A549 (cell line): ENCODE data around the gene RXRA. TPM values are rescaled to one million over a fixed set of nuclear protein-coding genes. Genes with fewer than 3 reads are reported as not detected.

Source experiments
- ATAC-seq, 2 experiments: fragments of 200-7000 bp in 1 of 2; fragments of >200 bp in 1 of 2; cut with Nextera tagmentation in 1 of 2; cut with Tn5 transposase in 1 of 2; 3 replicates each; pipeline versions ENCODE4 v1.8.0 to v1.9.1; 2018 to 2020; ENCODE audit warnings: mild to moderate bottlenecking in 1 of 2, moderate library complexity in 1 of 2
- CTCF ChIA-PET: fragments of 300-600 bp; sonication (Branson Sonifier 250); formaldehyde crosslinking; extraction: SDS; loops from one replicate; lab custom pipeline; 2021; ENCODE audit warnings: antibody characterized with exemption, inconsistent platforms; lab: Yijun Ruan, JAX
- POLR2A ChIA-PET: fragments of 350-600 bp; formaldehyde crosslinking; extraction: SDS; loops from one replicate; lab custom pipeline; 2021; ENCODE audit warnings: antibody characterized with exemption, inconsistent platforms; lab: Yijun Ruan, JAX
- DNase-seq, 2 experiments: peaks; one replicate each; pipeline versions ENCODE4 v3.0.0 to v3.0.0-alpha.2; 2011 to 2016; ENCODE audit warnings: low read depth in 1 of 2, low spot score in 1 of 2
- FAIRE-seq: peaks from 2 replicates; lab custom pipeline; 2011; peaks lifted over from hg19 to GRCh38; lab: Jason Lieb, UNC
- H3K27ac ChIP-seq, 2 experiments: fragments of >200 bp; sonication (Bioruptor Twin); formaldehyde crosslinking; 3 replicates each; pipeline ENCODE4 v1.5.1; 2016 to 2017
- H3K4me1 ChIP-seq: fragments of >200 bp; sonication (Bioruptor Twin); formaldehyde crosslinking; 3 replicates; pipeline ENCODE4 v1.6.1; 2016
- H3K4me2 ChIP-seq: fragments of >200 bp; sonication (Bioruptor Twin); formaldehyde crosslinking; 3 replicates; pipeline ENCODE4 v1.6.1; 2016
- H3K4me3 ChIP-seq: fragments of >200 bp; sonication (Bioruptor Twin); formaldehyde crosslinking; 3 replicates; pipeline ENCODE4 v1.5.1; 2016
- H3K9me3 ChIP-seq: fragments of >200 bp; sonication (Bioruptor Twin); formaldehyde crosslinking; 3 replicates; pipeline ENCODE4 v1.6.1; 2016
- CBX8 ChIP-seq: fragments of 200-600 bp; sonication (generic); IDR thresholded peaks from 2 replicates; pipeline ENCODE4 v1.6.1; 2016
- FOSB ChIP-seq: fragments of 250-450 bp; sonication (Bioruptor Pico); IDR thresholded peaks from 2 replicates; pipeline ENCODE4 v1.5.0; 2020; ENCODE audit warnings: mild to moderate bottlenecking, moderate library complexity
- JUN ChIP-seq, 2 experiments: fragments of >200 bp; sonication (Bioruptor Twin); formaldehyde crosslinking; IDR thresholded peaks; 2 replicates in 1 of 2; 3 replicates in 1 of 2; pipeline ENCODE4 v1.6.1; 2016 to 2017
- KDM1A ChIP-seq: fragments of 200-600 bp; sonication (generic); IDR thresholded peaks from 2 replicates; pipeline ENCODE4 v1.6.1; 2016; ENCODE audit warnings: low read depth, mild to moderate bottlenecking
- NR3C1 ChIP-seq: fragments of >200 bp; sonication (Bioruptor Twin); formaldehyde crosslinking; IDR thresholded peaks from 3 replicates; pipeline ENCODE4 v1.6.1; 2017
- POLR2A ChIP-seq: IDR thresholded peaks from 2 replicates; pipeline ENCODE4 v1.6.1; 2012; ENCODE audit warnings: mild to moderate bottlenecking, low read length
- RFX5 ChIP-seq: fragments of 450-650 bp; IDR thresholded peaks from 2 replicates; pipeline ENCODE4 v1.7.1; 2014; ENCODE audit warnings: antibody characterized with exemption, mild to moderate bottlenecking, moderate library complexity
- TP53 ChIP-seq: fragments of 250-450 bp; sonication (Bioruptor Pico); IDR thresholded peaks from 2 replicates; pipeline ENCODE4 v1.5.0; 2021; ENCODE audit warnings: mild to moderate bottlenecking, moderate library complexity
- ZSCAN20 ChIP-seq: fragments of 250-450 bp; sonication (Bioruptor Pico); IDR thresholded peaks from 2 replicates; pipeline ENCODE4 v1.8.0; 2022; ENCODE audit warnings: mild to moderate bottlenecking, moderate library complexity
- WGBS: methylation state at CpG from one replicate; pipeline ENCODE4 v1.1.6; 2017; ENCODE audit errors: missing lambda C conversion rate; 5-methylcytosine and 5-hydroxymethylcytosine counted together
- polyA plus RNA-seq, 4 experiments: library from polyadenylated mRNA; depleted of rRNA in 3 of 4; stranded (reverse); fragments of >200 nt; fragmentation: RNase III in 1 of 4; extraction: RNeasy Plus Mini Kit Qiagen cat#74134 plus additional on column Dnase treatment in 1 of 4; gene quantifications; 2 replicates in 3 of 4; 3 replicates in 1 of 4; pipeline ENCODE4 v1.2.3, GENCODE V29; 2011 to 2017
- TF ChIP-seq, protein P1 (sequence below): fragments of 200-600 bp; sonication (generic); IDR thresholded peaks from 2 replicates; pipeline ENCODE4 v1.6.1; 2016; ENCODE audit warnings: antibody characterized with exemption, mild to moderate bottlenecking, moderate library complexity
- TF ChIP-seq, protein P2 (sequence below): fragments of >200 bp; sonication (Bioruptor Twin); formaldehyde crosslinking; IDR thresholded peaks from 2 replicates; pipeline ENCODE4 v1.6.1; 2016
- TF ChIP-seq, protein P3 (sequence below): IDR thresholded peaks from 2 replicates; pipeline ENCODE4 v1.6.1; 2012; ENCODE audit warnings: low read depth, borderline replicate concordance
- TF ChIP-seq, protein P4 (sequence below): IDR thresholded peaks from 2 replicates; pipeline ENCODE4 v1.6.1; 2012
- TF ChIP-seq, protein P5 (sequence below): IDR thresholded peaks from 2 replicates; pipeline ENCODE4 v1.6.1; 2012

Gene RXRA
- polyA plus RNA-seq, 2 of the 4 experiments (the other 2 are of a cell fraction) = 6.6 to 23.9 TPM

DNA sequence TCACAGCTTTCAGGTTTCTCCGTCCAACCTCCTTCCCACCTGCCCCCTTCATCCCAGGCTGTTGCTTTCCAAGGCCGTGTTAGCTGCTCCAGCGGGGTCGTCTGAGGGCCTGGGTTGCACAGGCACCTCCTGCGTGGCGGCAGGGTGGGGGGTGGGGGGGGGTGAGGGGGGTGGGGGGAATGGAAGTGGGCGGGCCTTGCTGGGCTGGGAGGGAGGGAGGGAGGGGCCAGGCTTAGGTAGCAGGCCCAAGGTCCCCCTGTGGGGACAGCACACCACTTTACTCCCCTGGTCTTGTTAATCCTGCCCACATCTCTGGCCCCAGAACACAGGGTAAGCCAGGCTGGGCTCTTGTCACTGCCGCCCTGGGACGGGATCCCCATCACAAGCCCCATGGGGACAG, 99.1 kb downstream of the RXRA start (continued):
- TF ChIP-seq, protein P1, sequence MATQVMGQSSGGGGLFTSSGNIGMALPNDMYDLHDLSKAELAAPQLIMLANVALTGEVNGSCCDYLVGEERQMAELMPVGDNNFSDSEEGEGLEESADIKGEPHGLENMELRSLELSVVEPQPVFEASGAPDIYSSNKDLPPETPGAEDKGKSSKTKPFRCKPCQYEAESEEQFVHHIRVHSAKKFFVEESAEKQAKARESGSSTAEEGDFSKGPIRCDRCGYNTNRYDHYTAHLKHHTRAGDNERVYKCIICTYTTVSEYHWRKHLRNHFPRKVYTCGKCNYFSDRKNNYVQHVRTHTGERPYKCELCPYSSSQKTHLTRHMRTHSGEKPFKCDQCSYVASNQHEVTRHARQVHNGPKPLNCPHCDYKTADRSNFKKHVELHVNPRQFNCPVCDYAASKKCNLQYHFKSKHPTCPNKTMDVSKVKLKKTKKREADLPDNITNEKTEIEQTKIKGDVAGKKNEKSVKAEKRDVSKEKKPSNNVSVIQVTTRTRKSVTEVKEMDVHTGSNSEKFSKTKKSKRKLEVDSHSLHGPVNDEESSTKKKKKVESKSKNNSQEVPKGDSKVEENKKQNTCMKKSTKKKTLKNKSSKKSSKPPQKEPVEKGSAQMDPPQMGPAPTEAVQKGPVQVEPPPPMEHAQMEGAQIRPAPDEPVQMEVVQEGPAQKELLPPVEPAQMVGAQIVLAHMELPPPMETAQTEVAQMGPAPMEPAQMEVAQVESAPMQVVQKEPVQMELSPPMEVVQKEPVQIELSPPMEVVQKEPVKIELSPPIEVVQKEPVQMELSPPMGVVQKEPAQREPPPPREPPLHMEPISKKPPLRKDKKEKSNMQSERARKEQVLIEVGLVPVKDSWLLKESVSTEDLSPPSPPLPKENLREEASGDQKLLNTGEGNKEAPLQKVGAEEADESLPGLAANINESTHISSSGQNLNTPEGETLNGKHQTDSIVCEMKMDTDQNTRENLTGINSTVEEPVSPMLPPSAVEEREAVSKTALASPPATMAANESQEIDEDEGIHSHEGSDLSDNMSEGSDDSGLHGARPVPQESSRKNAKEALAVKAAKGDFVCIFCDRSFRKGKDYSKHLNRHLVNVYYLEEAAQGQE = no peak

DNA sequence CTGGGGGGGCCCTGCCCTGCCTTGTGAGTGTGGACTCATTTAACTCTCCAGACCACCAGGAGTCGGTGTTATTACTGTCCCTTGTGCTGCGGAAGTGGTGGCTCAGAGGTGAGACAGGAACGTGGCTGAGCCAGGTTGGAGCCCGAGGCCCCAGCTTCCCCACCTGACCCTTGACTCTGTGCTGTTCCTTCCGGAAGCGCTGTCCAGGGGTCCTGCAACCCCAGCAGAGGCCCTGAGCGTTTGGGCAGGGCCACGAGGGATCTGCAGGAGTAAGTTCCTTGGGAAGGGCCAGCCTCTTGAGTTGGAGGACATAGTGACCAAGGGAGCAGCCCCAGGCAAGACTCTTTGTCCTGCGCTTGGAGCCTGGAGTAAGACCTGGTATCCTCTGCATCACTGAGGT, 99.6 kb downstream of the RXRA start:
- no peaks in the 10 kb centered on the region for H3K9me3 ChIP-seq
- H3K4me1 ChIP-seq = peaks cover 5% of the 10 kb centered on the region; the same call in 1 of the 3 replicates
- no peak for FAIRE-seq
- no peak for TF ChIP-seq JUN (IDR thresholded peaks at IDR 0.05)
- TF ChIP-seq RFX5 = no peak
- TF ChIP-seq, protein P2, sequence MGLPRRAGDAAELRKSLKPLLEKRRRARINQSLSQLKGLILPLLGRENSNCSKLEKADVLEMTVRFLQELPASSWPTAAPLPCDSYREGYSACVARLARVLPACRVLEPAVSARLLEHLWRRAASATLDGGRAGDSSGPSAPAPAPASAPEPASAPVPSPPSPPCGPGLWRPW = no peak
- no peak for TF ChIP-seq CBX8
- no peak for TF ChIP-seq ZSCAN20
- no peak for TF ChIP-seq KDM1A
- TF ChIP-seq, protein P3, sequence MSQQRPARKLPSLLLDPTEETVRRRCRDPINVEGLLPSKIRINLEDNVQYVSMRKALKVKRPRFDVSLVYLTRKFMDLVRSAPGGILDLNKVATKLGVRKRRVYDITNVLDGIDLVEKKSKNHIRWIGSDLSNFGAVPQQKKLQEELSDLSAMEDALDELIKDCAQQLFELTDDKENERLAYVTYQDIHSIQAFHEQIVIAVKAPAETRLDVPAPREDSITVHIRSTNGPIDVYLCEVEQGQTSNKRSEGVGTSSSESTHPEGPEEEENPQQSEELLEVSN = no peak
- TF ChIP-seq, all 56 proteins: peak for 0
- ATAC-seq (no peak), DNase-seq (no peak)
- ChIA-PET POLR2A (no interaction called here), CTCF (interaction anchor here (1.9 to 2.1 kb wide), 2 partner anchors 17 to 255 kb away, joined by 6 to 7 read pairs; no protein-coding TSS in a partner anchor)
- no peak overlapping the region for H3K4me2 ChIP-seq
- no peak overlapping the region for H3K27ac ChIP-seq
- WGBS = 85% methylated on average over 9 of the region's 9 CpGs
- no peak overlapping the region for H3K4me3 ChIP-seq

DNA sequence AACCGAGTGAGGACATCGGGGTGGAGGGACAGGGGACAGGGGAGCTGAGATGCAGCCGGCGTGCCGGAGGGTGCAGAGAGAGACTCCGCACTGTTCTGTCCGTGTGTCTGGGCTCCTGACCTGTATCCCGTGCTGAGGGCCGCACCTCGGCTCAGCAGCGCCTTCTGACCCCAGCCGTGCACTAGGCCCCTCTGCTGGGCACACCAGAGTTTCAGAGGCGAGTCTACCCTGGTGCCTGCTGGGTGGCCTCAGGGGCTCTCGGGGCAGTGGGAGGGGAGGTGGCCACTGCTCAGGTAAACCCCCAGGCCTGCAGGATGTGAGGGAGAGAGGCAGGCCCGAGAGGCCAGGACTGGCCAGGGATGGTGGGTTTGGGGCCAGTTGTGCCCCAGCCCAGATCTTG, 100.2 kb downstream of the RXRA start:
- H3K27ac ChIP-seq = no peak overlapping the region; a peak in 1 of 6 replicates
- FAIRE-seq (no peak), DNase-seq (no peak)
- no peaks in the 10 kb centered on the region for H3K9me3 ChIP-seq
- WGBS = 91% methylated on average over 15 of the region's 15 CpGs
- POLR2A ChIA-PET = no interaction called here
- peaks cover 5% of the 10 kb centered on the region; the same call in 1 of the 3 replicates for H3K4me1 ChIP-seq
- no peak overlapping the region for H3K4me3 ChIP-seq
- CTCF ChIA-PET = interaction anchor here (2.1 kb wide), 1 partner anchor 256 kb away, joined by 6 read pairs; no protein-coding TSS in a partner anchor
- no peak overlapping the region for H3K4me2 ChIP-seq
- TF ChIP-seq FOSB = no peak
- no peak for TF ChIP-seq POLR2A
- TF ChIP-seq, protein P4, sequence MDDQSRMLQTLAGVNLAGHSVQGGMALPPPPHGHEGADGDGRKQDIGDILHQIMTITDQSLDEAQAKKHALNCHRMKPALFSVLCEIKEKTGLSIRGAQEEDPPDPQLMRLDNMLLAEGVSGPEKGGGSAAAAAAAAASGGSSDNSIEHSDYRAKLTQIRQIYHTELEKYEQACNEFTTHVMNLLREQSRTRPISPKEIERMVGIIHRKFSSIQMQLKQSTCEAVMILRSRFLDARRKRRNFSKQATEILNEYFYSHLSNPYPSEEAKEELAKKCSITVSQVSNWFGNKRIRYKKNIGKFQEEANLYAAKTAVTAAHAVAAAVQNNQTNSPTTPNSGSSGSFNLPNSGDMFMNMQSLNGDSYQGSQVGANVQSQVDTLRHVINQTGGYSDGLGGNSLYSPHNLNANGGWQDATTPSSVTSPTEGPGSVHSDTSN = no peak
- TF ChIP-seq JUN (IDR thresholded peaks at IDR 0.05) = no peak
- TF ChIP-seq, protein P5, sequence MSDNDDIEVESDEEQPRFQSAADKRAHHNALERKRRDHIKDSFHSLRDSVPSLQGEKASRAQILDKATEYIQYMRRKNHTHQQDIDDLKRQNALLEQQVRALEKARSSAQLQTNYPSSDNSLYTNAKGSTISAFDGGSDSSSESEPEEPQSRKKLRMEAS = no peak
- no peak for TF ChIP-seq NR3C1
- TF ChIP-seq TP53 (CRISPR knock-in tag) = no peak
- TF ChIP-seq, protein P3 = no peak
- TF ChIP-seq, all 56 proteins: peak for 0
- ATAC-seq = no peak
